CD4-positive, alpha-beta T cell treated with Interleukin-6 for 4 hours (primary cell): Measurements from ENCODE around the gene BOD1.

Experiments used
- DNase-seq: peaks from one replicate; pipeline ENCODE4 v3.0.0-alpha.2; 2020; ENCODE audit warnings: mixed read lengths

BOD1 gene

DNA sequence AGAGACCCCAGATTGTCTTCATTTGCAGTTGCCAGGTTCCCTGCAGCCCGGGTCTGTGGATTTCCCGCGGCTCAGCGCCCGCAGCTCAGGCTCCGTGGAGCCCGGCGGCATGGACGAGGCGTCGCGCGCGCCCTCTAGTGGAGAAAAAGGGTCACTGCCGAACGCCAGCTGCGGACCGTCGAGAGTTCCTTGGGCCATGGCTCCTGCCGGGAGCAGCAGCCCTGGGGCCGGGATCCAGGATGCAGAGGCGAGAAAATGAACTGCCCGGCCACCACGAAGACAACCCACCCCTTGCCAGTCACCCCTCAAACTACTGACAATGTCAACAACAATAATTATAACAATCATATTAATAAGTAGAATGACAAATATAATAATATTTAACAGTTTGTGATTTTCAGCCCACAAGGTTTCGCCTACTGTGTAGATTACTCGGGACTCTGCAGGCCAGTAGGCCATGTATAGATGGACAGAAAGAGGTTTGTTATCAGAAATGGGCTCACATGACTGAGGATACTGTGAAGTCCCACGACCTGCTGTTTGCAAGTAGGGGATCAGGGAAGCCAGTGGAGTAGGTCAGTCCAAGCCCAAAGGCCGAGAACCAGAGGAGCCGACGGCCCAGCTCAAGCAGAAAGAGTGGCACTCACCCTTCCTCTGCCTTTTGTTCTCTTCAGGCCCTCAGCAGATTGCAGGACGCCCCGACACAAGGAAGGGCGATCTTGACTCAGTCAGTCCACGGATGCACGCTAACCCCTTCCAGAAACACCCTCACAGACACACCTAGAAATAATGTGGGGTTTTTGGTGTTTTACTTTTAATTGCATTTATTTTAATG, 43.1 kb downstream of the BOD1 start:
- peak; percentile 67 for DNase-seq

DNA sequence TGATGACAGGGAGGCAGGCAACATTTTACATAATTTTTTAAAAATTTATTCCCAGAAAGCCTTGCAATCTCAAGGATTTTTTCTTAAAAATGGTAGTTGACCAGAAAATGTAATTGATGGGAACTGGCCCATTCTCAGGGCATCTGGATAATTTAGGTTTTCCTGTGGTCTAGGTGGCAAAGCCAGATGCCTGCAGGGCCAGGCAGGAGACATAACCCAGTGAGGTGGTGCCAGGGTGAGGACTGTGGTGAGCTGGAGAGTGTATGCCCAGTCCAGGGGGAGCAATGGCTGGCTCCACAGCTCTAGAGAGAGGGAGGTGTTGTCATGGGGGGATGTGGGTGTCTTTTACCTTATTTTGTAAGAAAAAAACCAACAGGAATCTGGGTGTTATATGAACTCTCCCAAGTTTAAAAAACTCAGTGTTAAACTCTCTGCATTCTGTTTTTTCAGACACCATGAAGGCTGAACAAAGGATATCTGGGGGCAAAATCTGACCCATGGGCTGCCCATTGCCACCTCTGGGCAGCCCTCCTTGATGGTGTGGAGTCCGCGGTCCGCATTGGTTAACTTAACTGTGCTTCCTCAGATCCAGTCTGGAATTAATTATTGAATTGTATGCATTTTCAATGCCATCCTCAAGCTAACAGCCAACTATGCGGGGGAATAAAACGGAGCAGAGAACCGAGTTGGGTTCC, 43.9 kb downstream of the BOD1 start:
- no peak for DNase-seq

- DNase-seq = no peak
These were observed 45.9 kb downstream of the BOD1 start for GRCh38 chr5:173570321-173571090.

DNA sequence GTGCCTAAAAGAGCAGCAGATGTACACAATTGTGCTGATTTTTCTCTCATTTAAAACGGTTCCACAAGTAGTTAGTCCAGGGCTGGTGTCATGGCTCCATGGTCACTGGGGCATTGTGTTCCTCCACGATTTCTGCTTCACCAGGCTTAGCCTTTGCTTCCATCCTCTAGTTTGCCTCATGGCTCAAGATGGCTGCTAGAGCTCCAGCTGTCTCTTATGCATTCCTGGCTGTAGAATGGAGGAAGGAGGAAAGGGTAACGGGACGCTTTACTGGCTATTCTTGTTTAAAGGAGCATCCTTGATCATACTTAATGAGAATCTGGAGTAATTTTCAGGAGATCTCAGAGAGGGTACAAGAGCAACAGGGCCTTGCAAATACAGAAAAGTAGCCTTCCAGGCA, 47.7 kb downstream of the BOD1 start:
- no peak for DNase-seq

GRCh38 chr5:173568128-173568527, 48.3 kb downstream of the BOD1 start:
- DNase-seq = no peak

GRCh38 chr5:173567548-173567947, 48.9 kb downstream of the BOD1 start:
- no peak for DNase-seq

- DNase-seq = no peak
These were observed 50.9 kb downstream of the BOD1 start for GRCh38 chr5:173565491-173566072.

- no peak for DNase-seq
These were observed 52.3 kb downstream of the BOD1 start for GRCh38 chr5:173564106-173564505.

DNA sequence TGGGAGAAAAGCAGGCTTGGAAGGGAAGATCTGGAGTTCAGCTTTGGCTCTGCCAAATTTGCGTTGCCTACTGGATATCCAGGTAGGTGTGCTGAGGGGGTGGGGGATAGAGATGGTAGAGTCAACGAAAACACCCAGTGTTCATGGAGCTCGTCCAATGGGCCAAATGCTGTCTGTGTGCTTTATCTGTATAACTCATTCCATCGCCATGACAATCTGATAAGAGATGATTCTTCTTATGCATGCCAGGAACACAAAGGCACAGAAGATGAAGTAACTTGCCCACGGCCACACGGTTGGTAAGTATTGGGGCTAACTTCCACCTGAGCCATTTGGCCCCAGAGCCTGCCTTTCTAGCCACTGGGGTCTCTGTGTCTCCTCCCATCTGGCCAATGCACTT, 53.2 kb downstream of the BOD1 start:
- DNase-seq = no peak

DNA sequence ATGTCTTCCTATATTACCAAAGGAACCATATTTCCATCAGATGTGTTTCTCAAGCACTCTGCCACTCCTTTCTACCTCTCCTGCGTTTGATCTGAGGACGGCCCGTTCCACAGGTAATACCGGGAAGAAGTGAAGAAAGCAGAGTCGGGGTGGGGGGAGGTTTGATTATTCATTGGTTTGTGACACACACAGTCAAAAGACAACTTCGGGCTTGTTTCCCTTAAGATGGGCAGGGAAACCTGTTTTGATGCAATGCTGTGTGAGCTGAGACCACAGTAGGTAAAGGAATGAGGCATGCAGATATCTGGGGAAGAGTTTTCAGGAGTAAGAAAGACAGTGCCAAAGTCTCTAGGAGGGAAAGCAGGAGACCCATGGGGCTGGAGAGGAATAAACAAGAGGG, 54.0 kb downstream of the BOD1 start:
- DNase-seq = no peak
